GM19025 (cell line): ENCODE results near the gene DNAJB8.

ENCODE experiments used
- ATAC-seq: cut with Tn5 transposase; IDR thresholded peaks from one replicate; pipeline ENCODE4 v1.9.1; 2021; ENCODE audit warnings: mild to moderate bottlenecking, low read depth, moderate library complexity; ENCODE audit not compliant: unreplicated experiment

Gene DNAJB8

DNA sequence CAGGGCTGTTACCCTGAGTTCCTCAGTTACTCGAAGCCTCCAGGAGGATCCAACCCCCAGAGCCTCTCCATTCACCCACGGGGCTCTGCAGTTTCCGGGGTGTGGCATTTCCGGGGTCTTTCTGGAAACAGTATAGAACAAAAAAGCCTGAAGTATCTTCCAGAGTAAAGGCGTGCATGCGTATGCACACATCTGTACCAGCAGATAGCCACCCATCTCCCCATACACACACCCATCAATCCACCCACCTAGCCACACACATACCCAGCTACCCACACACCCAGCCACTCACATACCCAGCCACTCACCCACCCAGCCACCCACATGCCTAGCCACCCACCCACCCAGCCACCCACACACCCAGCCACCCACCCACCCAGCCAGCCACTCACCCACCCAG, 2.9 kb upstream of the DNAJB8 start:
- no peak for ATAC-seq

DNA sequence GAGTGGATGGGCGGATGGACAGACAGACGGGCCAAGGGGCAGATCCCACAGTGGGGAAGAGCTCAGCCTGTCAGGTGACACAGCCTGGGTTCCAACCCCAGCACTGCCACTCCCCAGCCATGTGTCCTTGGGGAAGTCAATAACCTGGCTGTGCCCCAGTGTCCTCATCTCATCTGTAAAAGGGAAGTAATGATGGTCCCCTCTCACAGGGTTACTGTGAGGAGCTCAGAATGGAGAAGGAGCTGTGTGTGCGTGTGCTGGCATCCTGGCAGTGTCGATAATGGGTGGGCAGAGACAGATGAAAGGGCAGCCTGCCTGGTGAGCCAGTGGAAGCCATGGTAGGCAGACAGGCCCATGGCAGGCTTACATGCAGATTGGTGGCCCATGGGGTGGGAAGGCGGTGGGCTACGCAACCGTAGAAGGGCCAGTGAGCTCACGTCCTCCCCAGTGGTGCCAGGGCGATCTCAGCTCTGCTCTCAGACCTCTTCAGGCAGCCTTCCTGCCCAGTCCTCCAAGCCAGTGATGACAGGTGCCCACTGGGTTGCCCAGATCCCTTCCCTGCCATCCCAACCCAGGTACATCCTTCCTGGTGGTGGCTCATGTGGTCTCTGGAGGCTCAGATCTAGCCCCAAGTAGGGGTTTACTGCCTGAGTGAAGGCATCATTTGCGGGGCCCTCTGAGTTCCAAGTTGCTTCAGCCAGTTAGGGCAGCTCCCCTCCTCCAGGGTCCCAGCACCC, 2.3 kb upstream of the DNAJB8 start:
- no peak for ATAC-seq

GRCh38 chr3:128468285-128468790, 1.6 kb upstream of the DNAJB8 start:
- ATAC-seq: no peak

GRCh38 chr3:128464702-128465101, 2.0 kb downstream of the DNAJB8 start:
- no peak for ATAC-seq

DNA sequence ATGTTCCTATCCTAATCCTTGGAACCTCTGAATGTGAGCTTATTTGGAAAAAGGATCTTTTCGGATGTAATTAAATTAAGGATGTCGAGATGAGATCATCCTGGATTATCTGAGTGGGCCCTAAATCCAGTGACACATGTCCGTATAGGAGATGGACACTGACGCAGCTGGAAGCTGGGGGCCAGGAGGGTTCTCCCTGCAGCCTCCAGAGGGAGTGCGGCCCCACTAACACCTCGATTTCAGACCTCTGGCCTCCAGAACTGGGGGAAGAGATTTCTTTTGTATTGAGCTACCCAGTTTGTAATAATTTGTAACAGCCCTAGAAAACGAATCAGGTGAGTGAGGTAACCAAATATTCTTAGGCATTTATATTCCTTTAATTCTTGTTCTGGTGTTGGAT, 2.5 kb downstream of the DNAJB8 start:
- ATAC-seq: no peak

DNA sequence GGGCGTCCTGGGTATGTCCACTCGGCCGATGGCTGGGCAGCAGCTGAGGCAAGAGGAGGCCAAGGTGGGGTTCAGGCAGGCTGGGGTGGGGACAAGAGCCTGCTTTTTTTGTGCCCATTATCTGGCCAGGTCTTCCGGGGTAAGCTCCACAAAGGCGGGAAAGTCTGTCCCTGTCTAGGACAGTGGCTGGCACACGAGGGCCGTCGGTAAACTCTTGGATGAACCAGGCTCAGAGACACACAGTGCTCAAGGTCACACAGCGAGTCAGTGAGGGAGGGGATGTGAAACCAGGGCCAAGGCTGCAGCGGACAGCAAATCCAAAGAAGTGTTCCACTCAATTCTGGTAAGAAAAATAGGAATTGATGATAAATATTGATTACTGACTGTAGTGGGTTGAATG, 2.9 kb downstream of the DNAJB8 start:
- no peak for ATAC-seq

GRCh38 chr3:128463354-128463753, 3.3 kb downstream of the DNAJB8 start:
- ATAC-seq: no peak

GRCh38 chr3:128462931-128463330, 3.8 kb downstream of the DNAJB8 start:
- ATAC-seq: no peak

DNA sequence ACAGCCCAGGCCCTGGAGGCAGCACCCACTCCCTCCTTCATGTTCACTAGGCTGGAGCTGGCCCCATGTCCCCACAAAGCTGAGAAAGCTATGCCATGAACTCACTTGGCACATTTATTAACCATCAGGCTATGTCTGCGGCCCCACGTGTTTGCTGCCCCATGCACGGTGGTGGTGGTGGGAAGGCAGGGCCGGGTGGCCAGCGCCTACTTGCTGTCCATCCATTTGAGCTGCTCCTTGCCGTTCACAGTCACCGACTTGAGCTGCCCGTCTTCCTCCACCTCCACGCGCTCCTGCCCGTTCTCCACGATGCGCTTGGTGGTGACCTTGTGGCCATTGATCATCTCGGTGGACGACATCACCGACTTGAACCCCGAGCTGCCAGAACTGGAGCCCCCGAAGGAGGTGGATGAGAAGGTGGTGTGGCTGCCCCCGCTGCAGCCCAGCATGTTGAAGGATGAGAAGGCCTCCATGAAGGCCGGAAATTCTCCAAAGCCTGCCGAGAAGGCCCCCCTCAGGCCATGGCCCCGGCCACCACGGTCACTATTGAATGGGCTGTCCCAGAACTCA, 4.3 kb downstream of the DNAJB8 start:
- ATAC-seq: no peak

GRCh38 chr3:128461731-128462130, 5.0 kb downstream of the DNAJB8 start:
- no peak for ATAC-seq

DNA sequence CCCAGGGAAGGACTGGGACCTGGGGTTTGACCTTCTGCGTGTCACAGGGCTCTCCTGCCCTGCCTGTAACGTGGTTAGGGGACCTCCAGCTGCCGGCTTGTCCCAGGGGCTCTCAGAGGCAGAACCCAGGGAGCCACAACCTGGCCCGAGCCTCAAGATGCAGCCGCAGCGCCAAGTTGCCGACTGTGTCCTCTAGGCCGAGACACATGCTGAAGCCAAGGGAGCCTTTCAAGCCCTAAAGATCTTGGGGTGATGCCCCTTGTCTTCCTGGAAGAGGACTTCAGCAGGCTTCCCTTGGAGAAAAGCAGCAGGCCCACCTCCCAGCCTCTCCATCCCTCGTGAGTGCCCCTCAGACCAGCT, 7.2 kb downstream of the DNAJB8 start:
- ATAC-seq: no peak

DNA sequence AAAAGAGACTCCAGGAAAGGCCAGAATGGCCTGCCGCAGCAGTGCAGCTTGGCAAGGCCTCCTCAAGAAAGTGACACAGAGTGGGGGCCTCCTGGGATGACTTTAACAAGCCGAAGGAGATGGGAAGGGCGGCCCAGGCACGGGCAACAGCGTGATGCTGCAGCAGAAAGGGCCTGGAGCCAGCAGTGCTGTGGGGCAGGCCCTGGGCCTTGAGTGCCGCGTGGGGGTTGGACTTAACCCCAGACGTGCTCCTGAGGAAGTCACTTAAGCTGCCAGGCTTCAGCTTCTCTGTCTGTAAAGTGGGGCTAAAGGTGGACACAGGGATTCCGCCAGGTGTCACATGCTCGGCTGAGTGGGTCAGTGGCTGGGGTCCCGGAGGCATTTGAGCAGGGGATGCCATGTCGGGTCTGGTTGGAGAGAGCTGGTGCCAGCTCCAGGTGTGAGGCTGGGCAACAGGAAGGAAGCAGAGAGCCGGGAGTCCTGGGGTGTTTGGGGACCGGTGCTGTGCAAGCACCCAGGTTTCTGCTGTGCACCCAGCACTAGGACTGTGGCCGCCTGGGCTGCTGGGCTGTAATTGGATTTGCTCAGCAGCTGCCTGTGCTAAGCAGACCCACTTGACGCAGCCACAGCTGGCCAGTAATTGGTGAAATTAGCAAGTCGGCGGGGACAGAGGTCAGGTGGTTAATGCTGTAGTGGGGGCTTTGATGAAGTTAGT, 7.8 kb downstream of the DNAJB8 start:
- no peak for ATAC-seq

- no peak for ATAC-seq
Measured at GRCh38 chr3:128457937-128458336, 8.8 kb downstream of the DNAJB8 start.

DNA sequence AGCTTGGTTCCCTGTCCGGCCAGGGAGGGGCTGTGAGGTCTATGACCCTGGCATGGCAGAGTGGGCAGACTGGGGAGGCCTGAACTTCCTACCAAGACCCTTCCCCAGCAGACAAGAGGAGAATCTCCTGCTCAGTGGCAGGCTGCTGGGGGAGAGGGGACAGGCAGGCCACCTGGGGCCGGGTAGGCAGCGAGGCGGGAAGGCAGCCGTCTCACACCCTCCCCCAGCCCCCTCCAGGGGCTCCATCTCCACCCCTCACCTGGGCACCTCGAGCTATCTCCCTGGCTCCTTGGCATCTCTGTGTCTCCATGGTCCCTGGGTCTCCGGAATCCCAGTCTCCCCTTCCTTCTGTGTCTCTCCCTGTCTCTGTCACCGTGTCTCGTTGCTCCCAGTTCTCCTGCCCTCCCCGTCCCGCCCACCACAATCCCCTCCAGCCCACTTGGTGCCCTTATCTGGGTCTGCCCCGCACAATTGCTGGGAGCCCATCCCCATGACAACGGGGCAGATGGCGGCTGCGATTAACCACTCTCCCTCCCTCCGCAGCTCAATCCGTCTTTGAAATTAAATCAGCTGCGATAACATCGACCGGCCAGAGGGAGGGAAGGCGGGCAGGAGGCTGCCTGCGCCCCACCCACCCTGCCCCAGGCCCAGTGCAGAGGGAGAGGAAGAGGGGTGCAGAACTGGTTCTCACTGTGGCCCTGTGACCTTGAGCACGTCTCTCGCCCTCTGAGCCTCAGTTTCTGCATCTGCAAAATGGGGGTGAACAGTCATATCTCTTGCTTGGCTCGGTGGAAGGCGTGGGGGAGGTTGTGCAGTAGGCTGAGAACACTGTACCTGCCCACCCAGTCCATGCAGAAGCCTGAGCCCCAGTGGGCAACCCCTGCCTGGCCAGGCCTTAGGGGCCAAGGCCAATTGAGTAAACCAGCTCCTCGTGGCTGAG, 9.6 kb downstream of the DNAJB8 start:
- no peak for ATAC-seq

- ATAC-seq: no peak
Measured at GRCh38 chr3:128455786-128456748, 10.6 kb downstream of the DNAJB8 start.

GRCh38 chr3:128455116-128455515, 11.6 kb downstream of the DNAJB8 start:
- no peak for ATAC-seq

DNA sequence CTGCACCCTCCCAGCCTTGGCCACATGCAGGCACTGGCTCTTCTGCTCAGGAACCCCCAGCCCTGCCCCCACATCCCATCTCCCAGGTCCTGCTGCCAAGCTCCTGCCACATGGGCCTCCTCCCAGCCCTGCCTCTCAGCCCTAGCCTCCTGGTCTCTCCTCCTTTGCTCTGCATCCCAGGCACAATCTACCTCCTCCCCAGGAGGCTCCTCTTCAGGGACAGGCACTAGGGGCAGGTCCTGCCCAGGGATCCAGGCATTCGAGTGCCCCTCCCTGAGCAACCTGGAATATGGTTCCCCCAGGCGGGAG, 12.4 kb downstream of the DNAJB8 start:
- no peak for ATAC-seq

DNA sequence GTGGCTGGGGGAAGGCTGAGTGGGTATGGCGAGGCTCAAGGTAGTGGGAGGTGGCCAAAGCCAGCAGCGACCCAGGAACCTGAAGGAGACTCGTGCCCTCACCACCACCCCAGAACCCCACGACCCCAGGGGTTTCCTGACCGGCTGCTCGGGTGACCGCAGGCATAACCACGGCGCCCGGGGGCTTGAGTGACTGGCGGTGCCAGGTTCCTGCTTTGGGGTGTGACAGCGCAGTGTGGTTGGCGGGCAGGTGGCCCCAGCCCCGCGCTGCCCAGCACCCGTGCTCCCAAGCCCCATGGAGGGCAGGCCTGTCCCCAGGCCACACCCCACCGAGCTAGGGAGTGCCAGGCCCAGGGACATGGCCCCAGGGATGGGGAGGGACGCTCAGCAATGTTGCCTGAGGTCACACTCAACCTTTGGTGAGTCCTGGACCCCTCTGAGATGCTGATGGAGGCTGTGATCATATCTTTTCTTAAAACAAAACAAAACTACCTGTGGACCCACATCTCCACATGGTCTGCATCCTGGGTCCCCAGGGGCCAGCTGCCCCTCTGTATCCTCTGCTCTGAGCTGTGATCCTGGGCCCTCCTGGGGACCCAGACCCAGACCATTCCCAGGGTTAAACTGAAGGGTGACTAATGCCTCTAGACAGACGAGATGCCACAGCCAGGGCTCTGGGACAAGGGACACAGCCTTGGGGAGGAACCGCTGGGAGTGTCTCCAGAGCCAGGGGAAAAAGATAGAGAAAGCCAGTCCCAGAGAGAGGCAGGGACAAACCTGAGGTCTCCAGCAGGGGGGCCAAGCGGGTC, 13.0 kb downstream of the DNAJB8 start:
- no peak for ATAC-seq
